ENCODE data around the gene ENHO. TPM values are rescaled to one million over a fixed set of nuclear protein-coding genes. Genes with fewer than 3 reads are reported as not detected.
"Not testable (repeated sequence)": the region's sequence is repeated elsewhere in the genome, so short reads cannot be mapped to it uniquely, and the experiment has no call there.

ENHO gene
- total RNA-seq, 1 experiment from 2014 or later, result 1.9 TPM

GRCh38 chr9:34506623-34507022 lies 16.2 kb downstream of the ENHO start:
- DNase-seq (ENCODE audit: low read depth), result no peak

GRCh38 chr9:34505370-34506120 lies 17.2 kb downstream of the ENHO start:
- no peak for DNase-seq (ENCODE audit: low read depth)

GRCh38 chr9:34503406-34503805 lies 19.4 kb downstream of the ENHO start:
- no peak for DNase-seq (ENCODE audit: low read depth)

- DNase-seq (ENCODE audit: low read depth), result no peak
Observed at GRCh38 chr9:34502891-34503290, 19.9 kb downstream of the ENHO start.

- DNase-seq (ENCODE audit: low read depth), result no peak
Observed at GRCh38 chr9:34502471-34502870, 20.3 kb downstream of the ENHO start.

GRCh38 chr9:34501889-34502425 lies 20.8 kb downstream of the ENHO start:
- peak; percentile 41 for DNase-seq (ENCODE audit: low read depth)

GRCh38 chr9:34501372-34501771 lies 21.4 kb downstream of the ENHO start:
- no peak for DNase-seq (ENCODE audit: low read depth)

GRCh38 chr9:34500623-34501267 lies 22.0 kb downstream of the ENHO start:
- DNase-seq (ENCODE audit: low read depth), result peak; percentile 62

- no peak for DNase-seq (ENCODE audit: low read depth)
Observed at GRCh38 chr9:34499076-34499475, 23.7 kb downstream of the ENHO start.

- no peak for DNase-seq (ENCODE audit: low read depth)
Observed at GRCh38 chr9:34498553-34498952, 24.2 kb downstream of the ENHO start.

GRCh38 chr9:34496149-34496712 lies 26.6 kb downstream of the ENHO start:
- peak; percentile 46 for DNase-seq (ENCODE audit: low read depth)

GRCh38 chr9:34493972-34494535 lies 28.7 kb downstream of the ENHO start:
- peak; percentile 51 for DNase-seq (ENCODE audit: low read depth)

- no peak for DNase-seq (ENCODE audit: low read depth)
Observed at GRCh38 chr9:34492051-34492450, 30.7 kb downstream of the ENHO start.

- no peak for DNase-seq (ENCODE audit: low read depth)
Observed at GRCh38 chr9:34491596-34491995, 31.2 kb downstream of the ENHO start.

- no peak for DNase-seq (ENCODE audit: low read depth)
Observed at GRCh38 chr9:34490760-34491159, 32.0 kb downstream of the ENHO start.

- no peak for DNase-seq (ENCODE audit: low read depth)
Observed at GRCh38 chr9:34490360-34490759, 32.4 kb downstream of the ENHO start.

- DNase-seq (ENCODE audit: low read depth), result no peak
Observed at GRCh38 chr9:34486572-34486971, 36.2 kb downstream of the ENHO start.

GRCh38 chr9:34485822-34486221 lies 37.0 kb downstream of the ENHO start:
- DNase-seq (ENCODE audit: low read depth), result no peak

GRCh38 chr9:34484678-34485077 lies 38.1 kb downstream of the ENHO start:
- DNase-seq (ENCODE audit: low read depth), result no peak

GRCh38 chr9:34482746-34483145 lies 40.0 kb downstream of the ENHO start:
- DNase-seq (ENCODE audit: low read depth), result not testable (repeated sequence)

- DNase-seq (ENCODE audit: low read depth), result not testable (repeated sequence)
Observed at GRCh38 chr9:34481620-34482019, 41.2 kb downstream of the ENHO start.

- no peak for DNase-seq (ENCODE audit: low read depth)
Observed at GRCh38 chr9:34479431-34479866, 43.3 kb downstream of the ENHO start.

Measured in Daoy (cell line).